PC-3 (cell line): ENCODE results near the gene POLR1A. TPM values are rescaled to one million over a fixed set of nuclear protein-coding genes. Genes with fewer than 3 reads are reported as not detected.

Source experiments
- ATAC-seq: fragments of 200-7000 bp; cut with Tn5 transposase; 2 replicates; pipeline ENCODE4 v1.9.1; 2020; ENCODE audit warnings: mild to moderate bottlenecking, moderate library complexity
- BruUV-seq: library from RNA; stranded (reverse); fragments of 400-500 nt; replicated peaks from 2 replicates; lab custom pipeline; 2021; lab: Mats Ljungman, UMichigan
- CTCF ChIA-PET: fragments of 300-600 bp; sonication (Branson Sonifier 250); formaldehyde crosslinking; loops from one replicate; lab custom pipeline; 2022; ENCODE audit warnings: antibody characterized with exemption; lab: Charles Lee
- POLR2A ChIA-PET: fragments of 300-600 bp; sonication (Branson Sonifier 250); formaldehyde crosslinking; loops from one replicate; lab custom pipeline; 2022; ENCODE audit warnings: antibody characterized with exemption; ENCODE audit not compliant: unreplicated experiment; lab: Charles Lee
- DNase-seq: peaks from one replicate; pipeline ENCODE4 v3.0.0-alpha.2; 2015
- H2AFZ ChIP-seq: fragments of 300-600 bp; sonication (generic); 2 replicates; pipeline ENCODE4 v1.6.0; 2016; ENCODE audit warnings: antibody characterized with exemption, low read length
- H3F3A ChIP-seq: fragments of 300-600 bp; sonication (generic); one replicate; pipeline ENCODE4 v1.6.0; 2017; ENCODE audit warnings: antibody characterized with exemption, low read length, control low read depth, mild to moderate bottlenecking; ENCODE audit not compliant: unreplicated experiment
- H3K27ac ChIP-seq: fragments of 300-600 bp; sonication (generic); 2 replicates; pipeline ENCODE4 v1.5.1; 2016; ENCODE audit warnings: mild to moderate bottlenecking, low read length
- H3K27me3 ChIP-seq: fragments of 300-600 bp; sonication (generic); 2 replicates; pipeline ENCODE4 v1.6.1; 2016; ENCODE audit warnings: low read length, mixed read lengths
- H3K36me3 ChIP-seq: fragments of 300-600 bp; sonication (generic); 2 replicates; pipeline ENCODE4 v1.6.1; 2016; ENCODE audit warnings: low read depth, mixed run types, low read length, mixed read lengths
- H3K4me1 ChIP-seq: fragments of 300-600 bp; sonication (generic); 2 replicates; pipeline ENCODE4 v1.5.1; 2016; ENCODE audit warnings: low read length; ENCODE audit not compliant: insufficient read depth
- H3K4me2 ChIP-seq: fragments of 300-600 bp; sonication (generic); 2 replicates; pipeline ENCODE4 v1.6.0; 2016; ENCODE audit warnings: low read length
- H3K4me3 ChIP-seq: fragments of 300-600 bp; sonication (generic); 2 replicates; pipeline ENCODE4 v1.5.1; 2016; ENCODE audit warnings: mild to moderate bottlenecking, low read length, mixed read lengths
- H3K79me2 ChIP-seq: fragments of 300-600 bp; sonication (generic); 2 replicates; pipeline ENCODE4 v1.6.1; 2017; ENCODE audit warnings: low read length, mixed read lengths
- H3K9ac ChIP-seq: fragments of 300-600 bp; sonication (generic); 2 replicates; pipeline ENCODE4 v1.6.0; 2016; ENCODE audit warnings: mild to moderate bottlenecking, low read length
- H3K9me2 ChIP-seq: fragments of 300-600 bp; sonication (generic); replicated peaks from 2 replicates; pipeline ENCODE4 v1.6.1; 2016; ENCODE audit warnings: mixed run types, low read length, mixed read lengths
- H3K9me3 ChIP-seq: fragments of 300-600 bp; sonication (generic); 2 replicates; pipeline ENCODE4 v1.6.1; 2016; ENCODE audit warnings: low read length, mixed read lengths
- H4K20me1 ChIP-seq: fragments of 300-600 bp; sonication (generic); 2 replicates; pipeline ENCODE4 v1.6.1; 2016; ENCODE audit warnings: low read length, mixed read lengths
- CTCF ChIP-seq: fragments of 300-600 bp; sonication (generic); conservative IDR thresholded peaks from 2 replicates; pipeline ENCODE4 v1.5.1; 2017; ENCODE audit warnings: antibody characterized with exemption, low read depth, mild to moderate bottlenecking, low read length
- EZH2 ChIP-seq: fragments of 300-600 bp; sonication (generic); IDR thresholded peaks from one replicate; pipeline ENCODE4 v1.6.1; 2017; ENCODE audit warnings: antibody characterized with exemption, mild to moderate bottlenecking, low read length; ENCODE audit not compliant: unreplicated experiment
- EZH2phosphoT487 ChIP-seq: fragments of 300-600 bp; sonication (generic); IDR thresholded peaks from 2 replicates; pipeline ENCODE4 v1.6.1; 2018; ENCODE audit warnings: mild to moderate bottlenecking, antibody characterized with exemption, low read length, borderline replicate concordance
- intact Hi-C: fragments of 100-400 bp; cut with micrococcal nuclease; formaldehyde crosslinking; loops from 2 replicates; pipeline ENCODE4 v1.9.0; 2023
- total RNA-seq: library from RNA; depleted of rRNA; stranded (reverse); fragments of >200 nt; gene quantifications from 2 replicates; pipeline ENCODE4 v1.2.3, GENCODE V29; 2014

POLR1A gene
- total RNA-seq, 1 experiment from 2014 or later: 25.1 TPM

DNA sequence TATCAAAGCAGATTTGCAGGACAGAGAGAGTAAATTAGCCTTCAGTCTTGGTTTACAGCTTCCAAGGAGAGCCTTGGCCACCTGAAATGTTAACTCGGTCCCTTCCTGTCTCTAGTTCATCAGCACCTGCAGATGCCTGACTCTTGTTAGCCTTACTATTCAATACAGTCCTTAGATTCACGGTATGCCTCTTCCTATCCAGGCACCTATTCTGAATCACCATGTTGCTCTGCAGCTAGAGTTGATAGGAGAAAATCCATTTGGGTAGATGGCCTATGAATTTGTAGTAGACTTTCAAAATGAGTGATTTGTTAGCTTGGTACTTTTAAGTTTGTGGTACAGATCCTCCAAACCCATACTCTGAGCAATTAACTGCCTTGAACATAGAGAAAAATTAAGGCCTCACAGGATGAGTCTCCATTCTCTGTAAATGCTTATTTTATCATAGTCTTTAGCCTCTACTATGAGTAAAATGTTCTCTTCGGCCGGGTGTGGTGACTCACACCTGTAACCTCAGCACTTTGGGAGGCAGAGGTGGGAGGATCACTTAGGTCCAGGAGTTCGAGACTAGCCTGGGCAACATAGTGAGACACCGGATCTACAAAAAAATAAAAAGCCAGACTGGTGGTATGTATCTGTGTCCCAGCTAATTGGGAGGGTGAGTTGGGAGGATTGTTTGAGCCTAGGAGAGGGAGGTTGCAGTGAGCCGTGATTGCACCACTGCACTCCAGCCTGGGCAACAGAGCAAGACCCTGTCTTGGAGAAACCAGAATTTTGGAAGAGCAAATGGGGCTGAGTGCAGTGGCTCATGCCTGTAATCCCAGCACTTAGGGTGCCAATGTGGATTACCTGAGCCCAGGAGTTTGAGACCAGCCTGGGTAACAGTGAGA, 33.3 kb upstream of the POLR1A start:
- Histone ChIP-seq H4K20me1 (no peaks in the 10 kb centered on the region), H3K4me2 (no peak overlapping the region), H3K9ac (no peak overlapping the region), H3K4me3 (no peak overlapping the region), H3K27ac (no peak overlapping the region), H3K4me1 (no peaks in the 10 kb centered on the region), H3K36me3 (peaks cover 72% of the 10 kb centered on the region), H2AFZ (no peak overlapping the region), H3F3A (no peaks in the 10 kb centered on the region), H3K9me3 (no peaks in the 10 kb centered on the region), H3K9me2 (no peaks in the 10 kb centered on the region), H3K79me2 (no peaks in the 10 kb centered on the region), H3K27me3 (no peaks in the 10 kb centered on the region)
- BruUV-seq: no TSS peak
- CTCF ChIA-PET: no interaction called here
- DNase-seq (no peak), ATAC-seq (no peak)
- intact Hi-C loops: no loop called here
- no peak for TF ChIP-seq EZH2
- TF ChIP-seq CTCF: no peak
- no peak for TF ChIP-seq EZH2phosphoT487
- POLR2A ChIA-PET: no interaction called here

- no peaks in the 10 kb centered on the region for H3K9me2 ChIP-seq
- no peaks in the 10 kb centered on the region for H4K20me1 ChIP-seq
- no peaks in the 10 kb centered on the region for H3K4me1 ChIP-seq
- DNase-seq (no peak), ATAC-seq (no peak)
- no peak overlapping the region for H3K27ac ChIP-seq
- H3F3A ChIP-seq: no peaks in the 10 kb centered on the region
- POLR2A ChIA-PET: no interaction called here
- CTCF ChIA-PET: interaction anchor here (0.6 kb wide), 1 partner anchor 17 kb away, joined by 4 read pairs; no protein-coding TSS in a partner anchor
- H2AFZ ChIP-seq: no peak overlapping the region
- H3K79me2 ChIP-seq: no peaks in the 10 kb centered on the region
- H3K27me3 ChIP-seq: no peaks in the 10 kb centered on the region
- H3K9me3 ChIP-seq: no peaks in the 10 kb centered on the region
- BruUV-seq: no TSS peak
- H3K36me3 ChIP-seq: peaks cover 86% of the 10 kb centered on the region
- TF ChIP-seq CTCF: no peak
- no peak for TF ChIP-seq EZH2phosphoT487
- TF ChIP-seq EZH2: no peak
- no peak overlapping the region for H3K4me3 ChIP-seq
- no peak overlapping the region for H3K9ac ChIP-seq
- intact Hi-C loops: no loop called here
- no peak overlapping the region for H3K4me2 ChIP-seq
These were observed 30.5 kb upstream of the POLR1A start for GRCh38 chr2:86136141-86136540.

GRCh38 chr2:86135653-86136052, 30.0 kb upstream of the POLR1A start:
- Histone ChIP-seq H4K20me1 (no peaks in the 10 kb centered on the region), H3F3A (no peaks in the 10 kb centered on the region), H3K4me3 (no peak overlapping the region), H3K27ac (no peak overlapping the region), H3K9ac (no peak overlapping the region), H3K36me3 (peaks cover 89% of the 10 kb centered on the region), H3K4me2 (no peak overlapping the region), H3K9me2 (no peaks in the 10 kb centered on the region), H3K4me1 (no peaks in the 10 kb centered on the region), H3K79me2 (no peaks in the 10 kb centered on the region), H3K27me3 (no peaks in the 10 kb centered on the region), H3K9me3 (no peaks in the 10 kb centered on the region), H2AFZ (no peak overlapping the region)
- intact Hi-C loops: no loop called here
- ChIA-PET POLR2A (no interaction called here), CTCF (no interaction called here)
- DNase-seq (no peak), ATAC-seq (no peak)
- no TSS peak for BruUV-seq
- TF ChIP-seq EZH2 (no peak), CTCF (no peak), EZH2phosphoT487 (no peak)
